KMS-11 (cell line): Measurements from ENCODE around the gene FAM13A.

Source experiments
- H2AFZ ChIP-seq: fragments of 200-600 bp; sonication (generic); 2 replicates; pipeline ENCODE4 v1.6.1; 2016; ENCODE audit warnings: antibody characterized with exemption, mixed run types, low read depth
- H3K27ac ChIP-seq: fragments of 200-600 bp; sonication (generic); 2 replicates; pipeline ENCODE4 v1.6.1; 2016; ENCODE audit warnings: mild to moderate bottlenecking, mixed run types
- H3K27me3 ChIP-seq: fragments of 200-600 bp; sonication (generic); 2 replicates; pipeline ENCODE4 v1.6.1; 2017; ENCODE audit warnings: mild to moderate bottlenecking, low read depth, mixed run types, moderate library complexity; ENCODE audit not compliant: insufficient read depth
- H3K36me3 ChIP-seq: fragments of 200-600 bp; sonication (generic); 2 replicates; pipeline ENCODE4 v1.6.1; 2017; ENCODE audit warnings: mild to moderate bottlenecking, mixed run types; ENCODE audit not compliant: insufficient read depth
- H3K4me1 ChIP-seq: fragments of 200-600 bp; sonication (generic); 2 replicates; pipeline ENCODE4 v1.6.1; 2016; ENCODE audit warnings: mild to moderate bottlenecking, low read depth, mixed run types; ENCODE audit not compliant: poor library complexity, severe bottlenecking
- H3K4me2 ChIP-seq: fragments of 200-600 bp; sonication (generic); 2 replicates; pipeline ENCODE4 v1.7.0; 2016; ENCODE audit warnings: mild to moderate bottlenecking, mixed run types
- H3K4me3 ChIP-seq: fragments of 200-600 bp; sonication (generic); IDR thresholded peaks from 2 replicates; pipeline ENCODE4 v1.6.1; 2017; ENCODE audit warnings: low read depth, low read length, mixed read lengths; ENCODE audit not compliant: insufficient read depth
- H3K79me2 ChIP-seq: fragments of 200-600 bp; sonication (generic); 2 replicates; pipeline ENCODE4 v1.6.1; 2016; ENCODE audit warnings: low read depth, mixed run types; ENCODE audit not compliant: insufficient read depth
- H3K9ac ChIP-seq: fragments of 200-600 bp; sonication (generic); 2 replicates; pipeline ENCODE4 v1.6.1; 2016; ENCODE audit warnings: mild to moderate bottlenecking, mixed run types
- H4K20me1 ChIP-seq: fragments of 200-600 bp; sonication (generic); 2 replicates; pipeline ENCODE4 v1.6.1; 2016; ENCODE audit warnings: mild to moderate bottlenecking, mixed run types; ENCODE audit not compliant: insufficient read depth
- CTCF ChIP-seq: fragments of 200-600 bp; sonication (generic); conservative IDR thresholded peaks from 2 replicates; pipeline ENCODE4 v1.6.1; 2017; ENCODE audit warnings: low read depth, mild to moderate bottlenecking, antibody characterized with exemption, low read length, moderate library complexity, mixed read lengths

FAM13A gene

DNA sequence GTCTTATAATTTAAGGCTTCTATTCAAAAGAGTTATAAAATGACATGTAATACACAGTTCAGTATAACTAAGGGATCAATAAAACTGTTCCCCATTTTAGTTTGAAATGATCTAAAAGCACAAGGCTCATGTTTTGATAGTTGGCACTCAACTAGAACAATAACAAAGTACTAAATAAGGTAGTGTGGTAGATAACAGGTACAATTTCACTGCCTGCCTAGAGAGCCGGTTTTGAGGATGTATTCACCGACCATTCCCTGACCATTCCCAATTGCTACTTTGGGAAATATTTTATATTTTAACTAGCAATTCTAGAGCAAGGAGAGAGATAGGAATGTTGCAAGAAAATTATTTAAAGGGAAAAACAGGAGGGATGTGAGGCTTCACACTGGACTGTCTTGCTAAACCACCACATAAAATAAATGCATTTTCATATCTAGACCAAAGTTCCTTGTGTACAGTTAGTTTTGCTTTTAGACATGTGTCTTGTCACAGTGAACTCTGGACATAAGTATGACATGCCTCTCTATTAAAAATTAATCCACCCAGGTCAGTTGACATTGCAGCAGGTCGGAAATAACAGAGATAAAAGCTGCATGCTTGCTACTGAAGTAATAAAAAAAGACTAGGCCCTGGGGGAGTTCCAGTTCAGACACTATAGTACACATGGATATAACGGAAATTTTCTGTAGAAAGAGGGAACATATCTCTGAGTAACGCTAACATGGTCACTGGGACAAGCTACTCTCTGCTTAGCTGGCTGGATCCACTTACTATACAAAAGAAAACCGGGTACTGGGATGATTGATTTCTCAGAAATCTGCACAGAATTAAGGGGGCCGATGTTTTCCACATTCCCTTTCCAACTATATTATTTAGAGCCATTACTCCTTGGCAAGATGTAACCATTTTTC lies 303.1 kb downstream of the FAM13A start:
- H3K27me3 ChIP-seq: no peaks in the 10 kb centered on the region
- no peaks in the 10 kb centered on the region for H4K20me1 ChIP-seq
- H3K9ac ChIP-seq: no peak overlapping the region
- H3K27ac ChIP-seq: no peak overlapping the region
- no peaks in the 10 kb centered on the region for H3K4me1 ChIP-seq
- no peak for TF ChIP-seq CTCF
- H3K36me3 ChIP-seq: no peaks in the 10 kb centered on the region
- no peak overlapping the region for H2AFZ ChIP-seq
- H3K4me3 ChIP-seq: no peak overlapping the region
- no peak overlapping the region for H3K4me2 ChIP-seq
- H3K79me2 ChIP-seq: no peaks in the 10 kb centered on the region

GRCh38 chr4:88752754-88753153 lies 304.2 kb downstream of the FAM13A start:
- no peak for TF ChIP-seq CTCF

GRCh38 chr4:88752076-88752463 lies 304.9 kb downstream of the FAM13A start:
- TF ChIP-seq CTCF: no peak
- Histone ChIP-seq H3K27ac (no peak overlapping the region), H3K4me2 (no peak overlapping the region), H3K4me3 (no peak overlapping the region), H3K27me3 (no peaks in the 10 kb centered on the region), H3K9ac (no peak overlapping the region), H2AFZ (no peak overlapping the region), H3K36me3 (no peaks in the 10 kb centered on the region), H3K79me2 (no peaks in the 10 kb centered on the region), H3K4me1 (no peaks in the 10 kb centered on the region), H4K20me1 (no peaks in the 10 kb centered on the region)

More at GRCh38 chr4:88752754-88753153, 304.2 kb downstream of the FAM13A start:
- Histone ChIP-seq H3K27me3 (no peaks in the 10 kb centered on the region), H3K79me2 (no peaks in the 10 kb centered on the region), H3K27ac (no peak overlapping the region), H3K4me1 (no peaks in the 10 kb centered on the region), H2AFZ (no peak overlapping the region), H3K9ac (no peak overlapping the region), H4K20me1 (no peaks in the 10 kb centered on the region), H3K36me3 (no peaks in the 10 kb centered on the region), H3K4me3 (no peak overlapping the region), H3K4me2 (no peak overlapping the region)

DNA sequence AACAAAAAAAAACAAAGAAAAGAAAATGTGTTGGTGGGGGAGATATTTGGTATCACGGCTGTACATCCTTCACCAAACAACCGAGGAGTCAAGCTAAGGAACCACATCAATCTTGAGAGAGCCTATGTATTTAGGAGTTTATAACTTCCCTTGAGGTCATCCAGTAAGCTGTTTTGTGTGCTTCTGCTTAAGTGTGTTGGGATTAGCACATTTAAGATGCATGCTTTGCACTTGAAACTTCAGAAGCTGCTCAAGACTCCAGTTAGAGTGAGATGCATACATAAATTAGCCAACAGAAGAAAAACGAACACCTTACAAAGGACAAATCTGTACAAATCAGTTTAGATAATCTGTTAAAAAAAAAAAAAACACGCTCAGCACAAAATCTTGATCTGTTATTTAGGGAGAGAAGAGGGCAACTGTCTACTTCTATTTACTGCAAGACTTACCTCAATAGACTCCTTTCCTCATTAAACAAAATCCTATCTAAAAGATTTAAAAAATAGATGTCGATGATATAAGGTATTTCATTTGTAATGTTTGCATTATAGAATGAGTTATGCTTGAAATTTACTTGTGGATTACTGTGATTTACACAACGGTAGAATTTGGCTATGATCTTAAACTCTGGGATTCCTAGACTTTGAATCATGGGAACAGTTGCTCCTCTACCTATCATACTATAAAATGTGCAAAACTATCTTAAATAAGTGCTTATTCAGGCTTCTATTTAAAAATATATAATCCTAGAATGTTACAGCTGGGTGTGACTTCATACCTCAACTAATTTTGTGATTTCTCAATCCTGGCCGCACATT lies 305.5 kb downstream of the FAM13A start:
- no peak overlapping the region for H3K9ac ChIP-seq
- H3K27ac ChIP-seq: no peak overlapping the region
- no peaks in the 10 kb centered on the region for H4K20me1 ChIP-seq
- no peak overlapping the region for H3K4me3 ChIP-seq
- H3K36me3 ChIP-seq: no peaks in the 10 kb centered on the region
- H3K27me3 ChIP-seq: no peaks in the 10 kb centered on the region
- no peaks in the 10 kb centered on the region for H3K79me2 ChIP-seq
- no peaks in the 10 kb centered on the region for H3K4me1 ChIP-seq
- no peak for TF ChIP-seq CTCF
- no peak overlapping the region for H2AFZ ChIP-seq
- H3K4me2 ChIP-seq: no peak overlapping the region
